Muscle of arm (tissue), 12 donors: ENCODE results near the gene TBC1D2B. TPM values are rescaled to one million over a fixed set of nuclear protein-coding genes. Genes with fewer than 3 reads are reported as not detected.
"Not testable (repeated sequence)": the region's sequence is repeated elsewhere in the genome, so short reads cannot be mapped to it uniquely, and the experiment has no call there.

Experiments used
- DNase-seq: peaks from one replicate; pipeline ENCODE4 v3.0.0-alpha.2; 2013
- polyA plus RNA-seq, 12 donors: library from polyadenylated mRNA; unstranded; fragments of 120-200 nt; gene quantifications; one replicate each; pipeline ENCODE4 v1.2.1, GENCODE V29; 2013; ENCODE audit not compliant: insufficient read length in 12 of 12

TBC1D2B gene
- polyA plus RNA-seq, 12 donors: 24.3 to 43.2 (median 27.8) TPM; not detected in 1

DNA sequence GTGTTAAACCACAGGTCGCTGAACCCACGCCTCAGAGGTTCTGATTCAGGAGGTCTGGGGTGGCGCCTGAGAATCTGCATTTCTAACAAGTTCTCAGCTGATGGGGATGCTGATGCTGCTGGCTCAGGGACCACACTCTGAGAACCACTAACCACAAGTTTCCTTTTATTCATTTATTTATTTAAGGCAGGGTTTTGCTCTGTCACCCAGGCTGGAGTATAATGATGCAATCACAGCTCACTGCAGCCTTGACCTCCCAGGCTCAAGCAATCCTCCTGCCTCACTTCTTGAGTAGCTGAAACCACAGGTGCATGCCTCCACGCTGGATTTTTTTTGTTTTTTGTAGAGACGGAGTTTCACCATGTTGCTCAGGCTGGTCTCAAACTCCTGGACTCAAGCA is 123.6 kb downstream of the TBC1D2B start:
- DNase-seq: not testable (repeated sequence)

DNA sequence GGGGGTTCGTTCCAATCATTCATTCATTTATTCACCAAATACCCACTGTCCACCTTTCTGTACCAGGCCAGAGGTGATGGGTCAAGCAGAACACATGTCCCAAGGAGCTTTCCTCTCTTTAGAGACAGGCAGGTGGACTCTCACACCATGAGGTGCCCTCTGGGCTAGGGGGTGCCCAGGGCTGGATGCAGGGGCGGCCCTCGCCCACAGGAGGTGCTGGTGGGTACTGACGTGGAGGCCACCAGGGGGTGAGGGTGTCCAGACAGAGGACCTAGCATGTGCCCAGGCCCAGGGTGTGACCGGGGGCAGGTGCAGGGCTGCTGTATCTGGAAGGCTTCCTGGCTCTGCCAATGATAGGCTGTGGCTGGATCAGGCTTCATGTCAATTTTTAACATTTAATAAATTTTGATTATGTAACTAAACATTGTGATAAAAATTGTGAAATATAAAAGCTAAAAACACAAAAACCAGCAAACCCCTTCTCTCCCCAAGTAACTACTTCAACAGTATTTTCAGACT is 124.5 kb downstream of the TBC1D2B start:
- DNase-seq: not testable (repeated sequence)

DNA sequence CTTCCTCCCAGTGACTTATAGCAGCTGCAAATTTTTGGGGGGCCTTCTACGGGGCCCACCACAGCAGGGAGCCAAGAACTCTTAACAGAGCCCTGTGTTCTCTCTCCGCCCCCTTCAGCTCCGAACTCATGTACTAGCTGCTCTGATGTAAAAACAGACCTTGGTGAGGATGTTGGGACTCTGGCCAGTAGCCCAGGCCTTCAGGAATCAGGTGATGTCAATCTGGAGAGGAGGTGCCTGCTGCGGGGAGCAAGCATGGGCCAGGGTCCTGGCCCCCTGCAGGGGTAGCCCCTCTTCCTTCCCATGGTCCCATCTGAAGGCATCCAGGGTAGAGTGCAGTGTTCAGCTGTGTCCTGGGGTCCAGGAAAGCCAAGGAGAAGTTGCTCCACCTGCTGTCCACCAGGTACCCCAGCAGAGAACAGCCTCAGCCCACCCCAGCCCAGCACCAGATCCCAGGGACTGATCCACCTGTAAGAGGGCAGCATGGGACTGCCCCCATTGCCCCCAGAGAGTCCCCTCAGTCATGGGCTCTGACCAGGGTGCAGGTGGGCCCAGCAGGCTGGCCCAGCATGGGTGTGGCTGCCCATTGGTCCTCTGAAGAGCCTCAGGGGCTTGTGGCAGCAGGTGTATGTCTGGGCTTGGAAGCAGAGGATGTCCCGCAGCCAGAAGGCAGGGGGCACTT is 126.3 kb downstream of the TBC1D2B start:
- not testable (repeated sequence) for DNase-seq

DNA sequence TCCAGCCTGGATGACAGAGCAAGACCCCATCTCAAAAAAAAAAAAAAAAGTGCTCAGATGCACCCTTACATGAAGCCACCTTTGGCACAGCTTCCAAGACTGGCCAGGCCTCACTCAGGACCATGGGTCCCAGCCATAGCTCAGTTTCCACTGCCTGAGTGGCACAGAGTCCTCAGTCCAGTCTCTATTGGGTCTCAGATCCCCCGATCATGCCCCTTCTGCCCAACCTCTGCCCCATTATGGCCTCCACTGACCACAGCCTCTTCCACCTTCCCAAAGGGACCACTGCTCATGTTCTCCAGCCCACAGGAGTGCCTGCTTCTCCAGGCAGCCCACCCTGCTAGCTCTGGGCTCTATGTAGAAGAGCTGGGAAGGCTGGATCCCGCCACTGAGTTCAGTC is 127.0 kb downstream of the TBC1D2B start:
- not testable (repeated sequence) for DNase-seq

DNA sequence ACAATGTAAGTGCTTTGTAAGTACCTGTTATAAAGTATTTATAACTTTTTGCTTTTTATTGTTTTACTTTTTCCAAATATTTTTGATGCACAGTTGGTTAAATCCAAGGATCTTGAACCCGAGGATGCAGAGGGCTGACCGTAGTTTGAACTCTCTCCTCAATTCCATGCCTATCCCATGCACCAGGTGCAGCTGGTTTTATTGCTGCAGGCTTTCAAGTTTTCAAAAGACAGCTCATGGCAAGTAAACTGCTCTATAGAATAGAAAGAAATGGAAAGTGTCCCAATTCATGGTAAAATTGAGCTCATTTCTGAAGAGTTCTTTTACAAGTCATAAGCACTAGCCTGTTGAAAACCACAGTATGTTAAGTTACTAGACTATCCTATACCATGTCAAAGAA is 131.9 kb downstream of the TBC1D2B start:
- DNase-seq: no peak

Other genes starting within 250 kb of the TBC1D2B start
- gene SH2D7, start 14.8 kb upstream of the TBC1D2B start, polyA plus RNA-seq: under 1 TPM in 9 of 12 donors, not detected in 3; 0.04 to 0.27 (median 0.15) TPM
- gene CIB2, start 53.7 kb upstream of the TBC1D2B start, polyA plus RNA-seq: 10 to 100 TPM in 10 of 12 donors, 1 to 10 TPM in 1, not detected in 1; 8.5 to 33.4 (median 13.0) TPM
- 10 to 100 TPM in 11 of 12 donors, not detected in 1; 33.5 to 66.0 (median 38.7) TPM for gene IDH3A, start 71.7 kb upstream of the TBC1D2B start, polyA plus RNA-seq
- under 1 TPM in 10 of 12 donors, not detected in 2; 0.15 to 0.64 (median 0.35) TPM for gene ACSBG1, start 156.9 kb upstream of the TBC1D2B start, polyA plus RNA-seq
- gene DNAJA4, start 186.9 kb upstream of the TBC1D2B start, polyA plus RNA-seq: 100 to 1,000 TPM in 3 of 12 donors, 10 to 100 TPM in 8, not detected in 1; 55.7 to 114 (median 77.6) TPM
- gene SKIC8, start 221.9 kb upstream of the TBC1D2B start, polyA plus RNA-seq: 10 to 100 TPM in 11 of 12 donors, not detected in 1; 39.7 to 79.2 (median 57.0) TPM